WTC11 (cell line): ENCODE results near the gene HADHB.

Experiments
- CTCF ChIP-seq: fragments of 200-600 bp; IDR thresholded peaks from 2 replicates; pipeline ENCODE4 v1.8.0; 2022; ENCODE audit warnings: antibody characterized with exemption
- ELF4 ChIP-seq: sonication (generic); formaldehyde crosslinking; IDR thresholded peaks from 2 replicates; pipeline ENCODE4 v1.8.1; 2022; ENCODE audit warnings: low read depth, mild to moderate bottlenecking, moderate library complexity, missing genetic modification reagents
- ZNF138 ChIP-seq: sonication (generic); formaldehyde crosslinking; conservative IDR thresholded peaks from 2 replicates; pipeline ENCODE4 v1.8.1; 2022; ENCODE audit warnings: mild to moderate bottlenecking, moderate library complexity, missing genetic modification reagents
- ZNF512 ChIP-seq: sonication (generic); formaldehyde crosslinking; IDR thresholded peaks from 2 replicates; pipeline ENCODE4 v1.8.1; 2022; ENCODE audit warnings: missing genetic modification reagents, borderline replicate concordance
- ZNF671 ChIP-seq: fragments of 250-450 bp; sonication (Bioruptor Pico); IDR thresholded peaks from 2 replicates; pipeline ENCODE4 v1.8.0; 2021; ENCODE audit warnings: mild to moderate bottlenecking

DNA sequence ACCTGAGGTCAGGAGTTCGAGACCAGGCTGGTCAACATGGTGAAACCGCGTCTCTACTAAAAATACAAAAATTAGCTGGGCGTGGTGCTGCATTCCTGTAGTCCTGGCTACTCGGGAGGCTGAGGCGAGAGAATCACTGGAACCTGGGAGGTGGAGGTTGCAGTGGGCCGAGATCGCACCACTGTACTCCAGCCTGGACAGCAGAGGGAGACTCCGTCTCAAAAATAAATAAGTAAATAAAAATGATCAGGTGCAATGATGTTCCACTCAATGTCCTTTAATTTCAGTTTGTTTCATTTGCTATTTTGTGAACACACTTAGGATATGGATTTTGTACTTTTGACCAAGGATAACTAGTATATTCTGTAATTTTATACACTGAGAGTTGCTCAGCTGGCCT lies 9.7 kb upstream of the HADHB start:
- no peak for TF ChIP-seq ZNF512 (CRISPR knock-in tag)
- TF ChIP-seq ELF4 (CRISPR knock-in tag) = no peak
- no peak for TF ChIP-seq CTCF
- TF ChIP-seq ZNF138 = no peak
- no peak for TF ChIP-seq ZNF671 (CRISPR knock-in tag)
